RWPE2 (cell line): ENCODE measurements around the gene B4GALNT4.

Experiments
- ATAC-seq: fragments of 200-7000 bp; cut with Tn5 transposase; 3 replicates; pipeline ENCODE4 v1.9.1; 2021; ENCODE audit warnings: low read depth
- DNase-seq: peaks from one replicate; pipeline ENCODE4 v3.0.0-alpha.2; 2020; ENCODE audit warnings: low spot score
- H3K27ac ChIP-seq: fragments of 450-650 bp; 2 replicates; pipeline ENCODE4 v1.5.1; 2017; ENCODE audit warnings: mild to moderate bottlenecking; ENCODE audit not compliant: poor library complexity, severe bottlenecking
- H3K27me3 ChIP-seq: fragments of 250-450 bp; sonication (Bioruptor Pico); 2 replicates; pipeline ENCODE4 v1.5.1; 2021; ENCODE audit warnings: mild to moderate bottlenecking, moderate library complexity; ENCODE audit not compliant: insufficient read depth, poor library complexity, severe bottlenecking
- H3K36me3 ChIP-seq: fragments of 250-450 bp; sonication (Bioruptor Pico); 2 replicates; pipeline ENCODE4 v1.5.1; 2020; ENCODE audit warnings: low read depth, mild to moderate bottlenecking, moderate library complexity
- H3K4me1 ChIP-seq: fragments of 250-450 bp; sonication (Bioruptor Pico); 2 replicates; pipeline ENCODE4 v1.5.1; 2021; ENCODE audit warnings: mild to moderate bottlenecking, moderate library complexity; ENCODE audit not compliant: insufficient read depth, poor library complexity, severe bottlenecking
- H3K4me3 ChIP-seq: fragments of 250-450 bp; sonication (Bioruptor Pico); 2 replicates; pipeline ENCODE4 v1.5.1; 2021; ENCODE audit warnings: mild to moderate bottlenecking, moderate library complexity; ENCODE audit not compliant: severe bottlenecking
- H3K9me3 ChIP-seq: fragments of 250-450 bp; sonication (Bioruptor Pico); 2 replicates; pipeline ENCODE4 v1.5.1; 2021; ENCODE audit warnings: mild to moderate bottlenecking, moderate library complexity; ENCODE audit not compliant: severe bottlenecking
- TF ChIP-seq, protein P1 (sequence below): fragments of 450-650 bp; IDR thresholded peaks from one replicate; pipeline ENCODE4 v1.5.1; 2017; ENCODE audit warnings: mild to moderate bottlenecking, moderate library complexity; ENCODE audit not compliant: poor library complexity, severe bottlenecking

Gene B4GALNT4

DNA sequence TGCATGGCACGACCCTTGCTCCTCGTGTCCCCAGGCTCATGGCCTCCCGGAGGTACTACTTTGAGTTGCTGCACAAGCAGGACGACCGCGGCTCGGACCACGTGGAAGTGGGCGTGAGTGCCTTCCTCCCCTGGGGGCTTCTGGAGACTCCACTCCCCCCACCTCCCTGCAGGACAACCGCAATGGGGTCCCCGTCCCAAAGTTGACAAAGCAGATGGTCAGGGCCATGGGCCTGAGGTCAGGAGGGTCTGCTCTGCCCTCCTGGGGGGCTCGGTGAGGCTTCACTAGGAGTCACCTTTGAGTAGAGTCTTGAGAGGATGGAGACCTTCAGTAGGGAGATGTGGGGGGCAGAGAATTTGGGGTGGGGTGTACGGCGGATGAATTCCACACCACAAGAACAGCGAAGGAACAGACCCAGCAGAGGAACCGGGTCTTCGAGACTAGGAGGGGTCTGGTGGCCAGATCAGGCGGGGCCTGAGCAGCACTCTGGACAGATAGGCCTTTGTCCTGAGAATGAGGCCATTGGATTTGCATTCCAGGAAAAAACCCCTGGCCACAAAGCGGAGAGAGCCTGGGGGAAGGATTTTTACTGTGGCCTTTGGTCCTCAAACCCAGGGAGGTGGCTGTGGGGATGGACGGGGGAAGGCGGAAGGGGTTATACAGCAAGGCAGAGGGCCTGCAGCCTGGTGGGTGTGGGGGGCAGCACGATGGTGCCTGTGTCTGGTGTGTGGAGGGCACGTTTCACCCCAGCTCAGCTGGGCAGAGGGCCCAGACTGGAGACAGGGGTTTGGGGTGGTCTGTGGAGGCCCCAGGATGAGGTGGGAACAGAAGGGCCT lies 4.6 kb downstream of the B4GALNT4 start:
- no peaks in the 10 kb centered on the region for H3K9me3 ChIP-seq
- no peak for DNase-seq
- TF ChIP-seq, protein P1, sequence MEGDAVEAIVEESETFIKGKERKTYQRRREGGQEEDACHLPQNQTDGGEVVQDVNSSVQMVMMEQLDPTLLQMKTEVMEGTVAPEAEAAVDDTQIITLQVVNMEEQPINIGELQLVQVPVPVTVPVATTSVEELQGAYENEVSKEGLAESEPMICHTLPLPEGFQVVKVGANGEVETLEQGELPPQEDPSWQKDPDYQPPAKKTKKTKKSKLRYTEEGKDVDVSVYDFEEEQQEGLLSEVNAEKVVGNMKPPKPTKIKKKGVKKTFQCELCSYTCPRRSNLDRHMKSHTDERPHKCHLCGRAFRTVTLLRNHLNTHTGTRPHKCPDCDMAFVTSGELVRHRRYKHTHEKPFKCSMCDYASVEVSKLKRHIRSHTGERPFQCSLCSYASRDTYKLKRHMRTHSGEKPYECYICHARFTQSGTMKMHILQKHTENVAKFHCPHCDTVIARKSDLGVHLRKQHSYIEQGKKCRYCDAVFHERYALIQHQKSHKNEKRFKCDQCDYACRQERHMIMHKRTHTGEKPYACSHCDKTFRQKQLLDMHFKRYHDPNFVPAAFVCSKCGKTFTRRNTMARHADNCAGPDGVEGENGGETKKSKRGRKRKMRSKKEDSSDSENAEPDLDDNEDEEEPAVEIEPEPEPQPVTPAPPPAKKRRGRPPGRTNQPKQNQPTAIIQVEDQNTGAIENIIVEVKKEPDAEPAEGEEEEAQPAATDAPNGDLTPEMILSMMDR = no peak
- H3K36me3 ChIP-seq = peaks cover 18% of the 10 kb centered on the region
- no peak overlapping the region for H3K27ac ChIP-seq
- H3K27me3 ChIP-seq = no peaks in the 10 kb centered on the region
- H3K4me1 ChIP-seq = no peaks in the 10 kb centered on the region
- no peak for ATAC-seq
- no peak overlapping the region for H3K4me3 ChIP-seq

DNA sequence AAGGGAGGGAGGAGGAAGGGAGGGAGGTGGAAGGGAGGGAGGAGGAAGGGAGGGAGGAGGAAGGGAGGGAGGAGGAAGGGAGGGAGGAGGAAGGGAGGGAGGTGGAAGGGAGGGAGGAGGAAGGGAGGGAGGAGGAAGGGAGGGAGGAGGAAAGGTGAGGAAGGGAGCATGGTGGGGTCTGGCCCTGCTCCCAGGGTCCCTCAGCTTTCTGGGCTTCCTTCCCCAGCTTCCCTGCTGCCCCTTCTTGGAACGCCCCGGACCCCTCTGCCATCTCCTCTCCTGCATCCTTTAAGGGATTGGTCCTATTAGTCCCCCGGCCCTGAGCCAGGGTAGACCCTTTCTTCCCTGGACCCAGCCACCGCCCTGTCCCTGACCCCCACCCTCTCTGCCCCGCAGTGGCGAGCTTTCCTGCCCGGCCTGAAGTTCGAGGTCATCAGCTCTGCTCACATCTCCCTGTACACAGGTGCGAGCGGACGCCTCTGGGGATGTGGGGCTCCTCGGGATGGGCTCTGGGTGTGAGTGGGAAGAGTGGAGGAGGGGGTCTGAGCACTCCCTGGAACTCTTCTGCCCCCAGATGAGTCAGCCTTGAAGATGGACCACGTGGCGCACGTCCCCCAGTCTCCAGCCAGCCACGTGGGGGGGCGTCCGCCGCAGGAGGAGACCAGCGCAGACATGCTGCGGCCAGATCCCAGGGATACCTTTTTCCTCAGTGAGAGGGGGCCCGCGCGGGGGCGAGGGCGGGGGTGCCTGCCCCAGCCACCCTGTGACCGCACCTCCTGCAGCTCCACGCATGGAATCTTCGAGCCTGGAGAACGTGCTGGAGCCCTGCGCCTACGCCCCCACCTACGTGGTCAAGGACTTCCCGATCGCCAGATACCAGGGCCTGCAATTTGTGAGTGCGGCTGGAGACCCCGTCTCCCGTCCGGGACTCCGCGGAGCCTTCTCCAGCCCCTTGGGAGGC lies 6.0 kb downstream of the B4GALNT4 start:
- H3K4me1 ChIP-seq = no peaks in the 10 kb centered on the region
- TF ChIP-seq, protein P1 = no peak
- H3K27me3 ChIP-seq = no peaks in the 10 kb centered on the region
- no peak overlapping the region for H3K4me3 ChIP-seq
- no peak for ATAC-seq
- no peak overlapping the region for H3K27ac ChIP-seq
- H3K36me3 ChIP-seq = peaks cover 23% of the 10 kb centered on the region
- no peaks in the 10 kb centered on the region for H3K9me3 ChIP-seq
- DNase-seq = no peak

DNA sequence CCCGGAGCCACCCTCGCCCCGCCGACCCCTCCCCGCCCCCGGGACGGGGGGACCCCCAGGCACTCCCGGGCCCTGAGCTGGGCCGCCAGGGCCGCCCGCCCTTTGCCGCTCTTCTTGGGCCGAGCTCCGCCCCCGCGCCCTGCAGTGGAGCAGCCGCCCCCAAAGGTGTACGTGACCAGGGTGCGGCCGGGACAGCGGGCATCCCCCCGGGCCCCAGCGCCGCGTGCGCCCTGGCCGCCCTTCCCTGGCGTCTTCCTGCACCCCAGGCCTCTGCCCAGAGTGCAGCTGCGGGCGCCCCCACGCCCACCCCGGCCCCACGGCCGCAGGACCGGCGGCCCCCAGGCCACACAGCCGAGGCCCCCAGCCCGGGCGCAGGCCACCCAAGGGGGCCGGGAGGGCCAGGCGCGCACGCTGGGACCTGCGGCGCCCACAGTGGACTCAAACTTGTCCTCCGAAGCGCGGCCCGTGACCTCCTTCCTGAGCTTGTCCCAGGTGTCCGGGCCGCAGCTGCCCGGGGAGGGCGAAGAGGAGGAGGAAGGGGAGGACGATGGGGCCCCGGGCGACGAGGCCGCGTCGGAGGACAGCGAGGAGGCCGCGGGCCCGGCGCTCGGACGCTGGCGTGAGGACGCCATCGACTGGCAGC lies 7.4 kb downstream of the B4GALNT4 start:
- TF ChIP-seq, protein P1 = no peak
- ATAC-seq = no peak
- Histone ChIP-seq H3K27me3 (no peaks in the 10 kb centered on the region), H3K4me1 (no peaks in the 10 kb centered on the region), H3K27ac (no peak overlapping the region), H3K36me3 (peaks cover 20% of the 10 kb centered on the region), H3K9me3 (no peaks in the 10 kb centered on the region), H3K4me3 (no peak overlapping the region)
- no peak for DNase-seq

DNA sequence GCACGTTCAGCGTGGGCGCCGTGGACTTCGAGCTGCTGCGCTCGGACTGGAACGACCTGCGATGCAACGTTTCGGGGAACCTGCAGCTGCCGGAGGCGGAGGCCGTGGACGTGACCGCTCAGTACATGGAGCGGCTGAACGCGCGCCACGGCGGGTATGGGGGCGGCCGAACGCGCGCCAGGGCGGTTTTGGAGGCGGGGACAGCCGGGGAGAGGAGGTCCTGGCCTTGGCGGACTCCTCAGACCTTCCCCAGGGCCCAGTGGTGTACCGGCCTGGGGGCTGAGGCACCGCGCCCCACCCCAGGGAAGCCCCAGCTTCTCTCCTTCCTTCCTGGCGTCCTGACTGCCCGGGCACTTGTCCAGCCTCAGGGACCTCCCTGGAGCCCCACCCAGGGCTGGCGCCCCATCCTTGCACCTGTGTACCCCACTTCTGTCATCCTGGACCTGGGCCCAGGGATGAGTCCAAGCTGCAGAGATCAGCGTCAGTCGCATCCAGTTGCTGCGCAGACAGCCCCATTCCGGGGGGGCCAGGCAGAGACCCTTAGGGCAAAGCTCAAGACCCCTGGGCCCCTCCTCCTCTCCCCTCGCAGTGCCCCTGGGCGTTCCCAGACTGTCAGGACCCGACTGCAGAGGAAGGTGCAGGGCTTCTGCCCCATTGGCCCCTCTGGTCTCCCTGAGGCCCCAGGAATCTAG lies 8.0 kb downstream of the B4GALNT4 start:
- DNase-seq (no peak), ATAC-seq (no peak)
- TF ChIP-seq, protein P1 = no peak
- Histone ChIP-seq H3K36me3 (peaks cover 15% of the 10 kb centered on the region), H3K27ac (no peak overlapping the region), H3K27me3 (no peaks in the 10 kb centered on the region), H3K9me3 (no peaks in the 10 kb centered on the region), H3K4me1 (no peaks in the 10 kb centered on the region), H3K4me3 (no peak overlapping the region)
